ENCODE measurements around the gene EPC2.
"Not testable (repeated sequence)": the region's sequence is repeated elsewhere in the genome, so short reads cannot be mapped to it uniquely, and the experiment has no call there.

EPC2 gene

DNA sequence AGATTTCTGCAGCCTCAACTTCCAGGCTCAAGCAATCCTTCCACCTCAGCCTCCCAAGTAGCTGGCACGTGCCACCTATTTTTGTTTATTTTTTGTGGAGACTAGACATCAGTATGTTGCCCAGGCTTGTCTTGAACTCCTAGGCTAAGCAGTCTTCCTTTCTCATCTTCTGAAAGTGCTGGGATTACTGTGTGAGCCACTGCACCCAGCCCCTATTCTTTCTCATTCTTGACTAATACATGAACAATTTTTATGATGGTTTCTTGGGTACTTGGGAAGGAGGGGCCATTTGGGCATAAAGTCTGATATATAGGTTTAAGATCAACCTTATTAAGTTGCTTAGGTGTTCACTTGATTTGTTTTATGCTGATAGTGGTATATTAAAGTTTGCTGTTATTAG is 26.2 kb downstream of the EPC2 start:
- WGBS, 2 experiments, result 90 to 100% methylated on average over 1 of the region's 1 CpG
- Histone ChIP-seq H3K4me3 (ENCODE audit: insufficient read depth, low read depth, low read length) (no peak overlapping the region), H3K4me1 (ENCODE audit: control insufficient read depth, insufficient read depth, low read length) (no peaks in the 10 kb centered on the region), H3K36me3 (ENCODE audit: control insufficient read depth, insufficient read depth, low read length) (no peaks in the 10 kb centered on the region), H3K27me3 (ENCODE audit: control insufficient read depth, insufficient read depth, low read length, poor library complexity, severe bottlenecking) (no peaks in the 10 kb centered on the region), H3K27ac (ENCODE audit: insufficient read depth, low read depth, low read length, poor library complexity, severe bottlenecking) (no peak overlapping the region), H3K9me3 (ENCODE audit: control insufficient read depth, low read length) (no peaks in the 10 kb centered on the region)

DNA sequence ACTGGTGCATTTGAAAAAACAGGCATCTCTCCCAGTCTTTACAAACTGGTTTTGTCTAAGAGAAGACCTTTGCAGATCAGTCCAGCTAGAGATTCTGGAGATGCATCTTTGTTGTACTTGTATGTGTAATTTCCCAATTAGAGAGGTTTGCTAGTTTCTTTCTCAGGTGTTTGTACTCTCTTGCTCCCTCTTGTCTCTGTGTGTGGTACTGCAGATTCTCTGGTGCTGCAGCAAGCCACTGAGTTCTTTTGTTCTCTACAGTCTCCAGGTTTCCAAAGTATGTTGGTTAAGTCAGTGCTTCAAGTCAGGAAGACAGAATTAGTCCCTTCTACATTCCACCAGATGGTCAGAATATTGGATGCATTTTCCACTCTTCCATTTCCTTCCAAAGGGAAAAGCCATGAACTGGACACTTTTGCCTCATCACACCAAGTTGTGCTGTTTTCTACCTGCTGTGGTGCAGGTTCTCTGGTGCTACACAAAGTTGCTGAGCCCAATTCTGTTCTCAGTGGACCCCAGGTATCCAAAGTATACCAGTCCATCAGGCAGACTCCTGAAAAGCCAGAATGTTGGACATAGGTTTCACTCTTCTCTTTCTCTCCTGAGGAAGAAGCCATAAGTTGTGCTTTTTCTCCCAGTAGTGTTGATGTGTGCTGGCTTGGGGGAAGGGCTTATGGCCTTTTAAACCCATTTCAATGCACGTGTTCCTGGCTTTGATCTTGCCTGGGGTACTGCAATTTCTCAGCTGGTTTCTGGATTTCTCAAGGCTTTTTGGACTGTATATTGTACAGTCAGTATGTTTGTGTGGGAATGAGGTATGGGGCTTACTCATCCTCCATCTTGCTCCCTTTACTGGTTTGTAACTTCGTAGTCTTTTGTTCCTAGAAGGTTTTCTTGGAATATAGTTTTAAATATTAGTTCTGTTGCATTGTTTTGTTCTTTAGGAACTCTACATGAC is 29.8 kb downstream of the EPC2 start:
- H3K4me1 ChIP-seq (ENCODE audit: control insufficient read depth, insufficient read depth, low read length), result no peaks in the 10 kb centered on the region
- no peak overlapping the region for H3K27ac ChIP-seq (ENCODE audit: insufficient read depth, low read depth, low read length, poor library complexity, severe bottlenecking)
- H3K9me3 ChIP-seq (ENCODE audit: control insufficient read depth, low read length), result no peaks in the 10 kb centered on the region
- no peaks in the 10 kb centered on the region for H3K27me3 ChIP-seq (ENCODE audit: control insufficient read depth, insufficient read depth, low read length, poor library complexity, severe bottlenecking)
- H3K4me3 ChIP-seq (ENCODE audit: insufficient read depth, low read depth, low read length), result no peak overlapping the region
- H3K36me3 ChIP-seq (ENCODE audit: control insufficient read depth, insufficient read depth, low read length), result no peaks in the 10 kb centered on the region
- 33 to 64% methylated on average over 1 to 2 of the region's 2 CpGs for WGBS, 2 experiments

DNA sequence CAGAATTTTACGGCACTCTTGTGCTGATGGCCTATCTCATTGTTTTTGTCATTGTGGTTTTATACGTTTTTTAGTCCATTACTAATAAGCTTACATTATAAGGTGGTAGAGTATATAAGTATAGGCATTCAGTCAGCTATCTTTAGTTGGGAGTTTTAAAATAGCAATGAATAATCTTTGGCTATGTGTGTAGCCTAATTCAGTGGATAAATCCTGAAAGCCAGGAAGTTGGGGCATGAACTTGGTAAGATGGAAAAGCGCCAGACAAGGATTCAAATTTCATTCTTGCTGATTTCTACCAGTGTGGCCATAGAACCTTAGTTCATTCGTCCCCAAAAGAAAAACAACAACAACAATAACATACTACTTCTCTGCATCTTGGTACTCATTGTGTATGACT is 31.2 kb downstream of the EPC2 start:
- no peak overlapping the region for H3K4me3 ChIP-seq (ENCODE audit: insufficient read depth, low read depth, low read length)
- H3K27me3 ChIP-seq (ENCODE audit: control insufficient read depth, insufficient read depth, low read length, poor library complexity, severe bottlenecking), result no peaks in the 10 kb centered on the region
- no peaks in the 10 kb centered on the region for H3K36me3 ChIP-seq (ENCODE audit: control insufficient read depth, insufficient read depth, low read length)
- no peak overlapping the region for H3K27ac ChIP-seq (ENCODE audit: insufficient read depth, low read depth, low read length, poor library complexity, severe bottlenecking)
- 47 to 68% methylated on average over 1 to 2 of the region's 4 CpGs for WGBS, 2 experiments
- H3K4me1 ChIP-seq (ENCODE audit: control insufficient read depth, insufficient read depth, low read length), result no peaks in the 10 kb centered on the region
- no peaks in the 10 kb centered on the region for H3K9me3 ChIP-seq (ENCODE audit: control insufficient read depth, low read length)

DNA sequence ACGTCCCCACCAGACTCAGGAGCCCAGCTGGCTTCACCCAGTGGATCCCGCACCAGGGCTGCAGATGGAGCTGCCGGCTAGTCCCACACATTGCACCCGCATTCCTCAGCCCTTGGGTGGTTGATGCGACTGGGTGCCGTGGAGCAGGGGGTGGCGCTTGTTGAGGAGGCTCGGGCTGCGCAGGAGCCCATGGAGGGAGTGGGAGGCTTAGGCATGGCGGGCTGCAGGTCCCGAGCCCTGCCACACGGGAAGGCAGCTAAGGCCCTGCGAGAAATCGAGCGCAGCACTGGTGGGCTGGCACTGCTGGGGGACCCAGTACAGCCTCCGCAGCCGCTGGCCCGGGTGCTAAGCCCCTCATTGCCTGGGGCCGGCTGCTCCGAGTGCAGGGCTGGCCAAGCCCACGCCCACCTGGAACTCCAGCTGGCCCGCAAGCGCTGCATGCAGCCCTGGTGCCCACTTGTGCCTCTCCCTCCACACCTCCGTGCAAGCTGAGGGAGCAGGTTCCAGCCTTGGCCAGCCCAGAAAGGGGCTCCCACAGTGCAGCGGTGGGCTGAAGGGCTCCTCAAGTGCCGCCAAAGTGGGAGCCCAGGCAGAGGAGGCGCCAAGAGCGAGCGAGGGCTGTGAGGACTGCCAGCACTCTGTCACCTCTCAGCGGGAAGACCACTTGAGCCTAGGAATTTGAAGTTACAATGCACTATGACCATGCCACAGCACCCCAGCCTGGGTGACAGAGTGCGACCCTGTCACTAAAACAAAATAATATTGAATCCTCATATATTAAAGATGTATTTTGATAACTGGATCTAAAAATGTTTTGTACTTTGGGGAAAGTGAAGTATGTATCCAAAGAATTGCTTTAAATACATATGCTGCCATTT is 34.0 kb downstream of the EPC2 start:
- H3K27me3 ChIP-seq (ENCODE audit: control insufficient read depth, insufficient read depth, low read length, poor library complexity, severe bottlenecking); H3K9me3 ChIP-seq (ENCODE audit: control insufficient read depth, low read length); H3K4me1 ChIP-seq (ENCODE audit: control insufficient read depth, insufficient read depth, low read length); H3K27ac ChIP-seq (ENCODE audit: insufficient read depth, low read depth, low read length, poor library complexity, severe bottlenecking); H3K4me3 ChIP-seq (ENCODE audit: insufficient read depth, low read depth, low read length); H3K36me3 ChIP-seq (ENCODE audit: control insufficient read depth, insufficient read depth, low read length): not testable (repeated sequence)
- WGBS, 2 experiments, result 92 to 93% methylated on average over 30 of the region's 31 CpGs

- Histone ChIP-seq H3K27me3 (ENCODE audit: control insufficient read depth, insufficient read depth, low read length, poor library complexity, severe bottlenecking) (no peaks in the 10 kb centered on the region), H3K27ac (ENCODE audit: insufficient read depth, low read depth, low read length, poor library complexity, severe bottlenecking) (no peak overlapping the region), H3K4me3 (ENCODE audit: insufficient read depth, low read depth, low read length) (no peak overlapping the region), H3K36me3 (ENCODE audit: control insufficient read depth, insufficient read depth, low read length) (no peaks in the 10 kb centered on the region), H3K9me3 (ENCODE audit: control insufficient read depth, low read length) (no peaks in the 10 kb centered on the region), H3K4me1 (ENCODE audit: control insufficient read depth, insufficient read depth, low read length) (no peaks in the 10 kb centered on the region)
- 98% methylated on average over 3 of the region's 3 CpGs for WGBS, 2 experiments
These were observed 35.9 kb downstream of the EPC2 start for GRCh38 chr2:148680462-148680861.

DNA sequence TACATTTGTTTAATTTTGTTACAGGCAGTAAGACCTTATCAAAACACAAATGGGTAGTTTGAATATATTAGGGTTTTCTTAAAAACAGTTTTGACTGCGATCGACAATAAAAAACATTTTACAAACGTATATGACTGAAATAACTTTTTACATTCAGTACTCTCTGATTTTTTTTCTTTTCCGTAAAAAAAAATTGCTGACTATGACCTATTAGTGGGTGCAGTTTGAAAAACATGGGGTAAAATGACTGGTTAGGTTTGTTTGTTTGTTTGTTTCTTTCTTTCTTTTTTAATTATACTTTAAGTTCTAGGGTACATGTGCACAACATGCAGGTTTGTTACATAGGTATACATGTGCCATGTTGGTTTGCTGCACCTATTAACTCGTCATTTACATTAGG is 36.9 kb downstream of the EPC2 start:
- WGBS, 2 experiments, result 63 to 87% methylated on average over 2 to 5 of the region's 5 CpGs
- no peaks in the 10 kb centered on the region for H3K27me3 ChIP-seq (ENCODE audit: control insufficient read depth, insufficient read depth, low read length, poor library complexity, severe bottlenecking)
- H3K36me3 ChIP-seq (ENCODE audit: control insufficient read depth, insufficient read depth, low read length), result no peaks in the 10 kb centered on the region
- H3K9me3 ChIP-seq (ENCODE audit: control insufficient read depth, low read length), result no peaks in the 10 kb centered on the region
- H3K4me3 ChIP-seq (ENCODE audit: insufficient read depth, low read depth, low read length), result no peak overlapping the region
- H3K27ac ChIP-seq (ENCODE audit: insufficient read depth, low read depth, low read length, poor library complexity, severe bottlenecking), result no peak overlapping the region
- H3K4me1 ChIP-seq (ENCODE audit: control insufficient read depth, insufficient read depth, low read length), result no peaks in the 10 kb centered on the region

DNA sequence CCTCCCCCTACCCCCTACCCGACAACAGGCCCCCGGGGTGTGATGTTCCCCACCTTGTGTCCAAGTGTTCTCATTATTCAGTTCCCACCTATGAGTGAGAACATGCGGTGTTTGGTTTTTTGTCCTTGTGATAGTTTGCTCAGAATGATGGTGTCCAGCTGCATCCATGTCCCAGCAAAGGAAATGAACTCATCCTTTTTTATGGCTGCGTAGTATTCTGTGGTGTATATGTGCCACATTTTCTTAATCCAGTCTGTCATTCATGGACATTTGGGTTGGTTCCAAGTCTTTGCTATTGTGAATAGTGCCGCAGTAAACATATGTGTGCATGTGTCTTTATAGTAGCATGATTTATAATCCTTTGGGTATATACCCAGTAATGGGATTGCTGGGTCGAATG is 37.3 kb downstream of the EPC2 start:
- H3K27me3 ChIP-seq (ENCODE audit: control insufficient read depth, insufficient read depth, low read length, poor library complexity, severe bottlenecking); H3K4me1 ChIP-seq (ENCODE audit: control insufficient read depth, insufficient read depth, low read length); H3K4me3 ChIP-seq (ENCODE audit: insufficient read depth, low read depth, low read length); H3K27ac ChIP-seq (ENCODE audit: insufficient read depth, low read depth, low read length, poor library complexity, severe bottlenecking); H3K36me3 ChIP-seq (ENCODE audit: control insufficient read depth, insufficient read depth, low read length); H3K9me3 ChIP-seq (ENCODE audit: control insufficient read depth, low read length): not testable (repeated sequence)
- WGBS, 2 experiments, result 92 to 99% methylated on average over 4 to 5 of the region's 6 CpGs

DNA sequence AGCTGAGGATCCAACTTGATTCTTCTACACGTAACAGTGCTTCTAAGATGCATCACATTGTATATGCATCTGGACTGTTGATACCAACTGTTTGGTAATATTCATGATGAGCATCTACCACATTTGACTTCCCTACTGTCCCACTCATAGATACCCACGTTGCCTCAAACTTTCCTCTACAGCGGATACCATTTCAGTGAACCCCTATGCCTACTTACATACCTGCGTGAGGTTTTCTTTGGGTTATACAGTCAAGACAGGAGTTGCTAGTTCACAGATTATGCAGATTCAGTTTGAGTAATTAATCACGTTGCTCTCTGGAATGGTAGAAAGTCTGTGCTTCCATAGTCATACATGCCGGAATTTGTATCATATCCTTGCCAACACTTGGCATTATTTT is 40.0 kb downstream of the EPC2 start:
- no peaks in the 10 kb centered on the region for H3K4me1 ChIP-seq (ENCODE audit: control insufficient read depth, insufficient read depth, low read length)
- no peaks in the 10 kb centered on the region for H3K36me3 ChIP-seq (ENCODE audit: control insufficient read depth, insufficient read depth, low read length)
- no peaks in the 10 kb centered on the region for H3K9me3 ChIP-seq (ENCODE audit: control insufficient read depth, low read length)
- WGBS, 2 experiments, result 95% methylated on average over 6 of the region's 6 CpGs
- H3K27me3 ChIP-seq (ENCODE audit: control insufficient read depth, insufficient read depth, low read length, poor library complexity, severe bottlenecking), result no peaks in the 10 kb centered on the region
- H3K4me3 ChIP-seq (ENCODE audit: insufficient read depth, low read depth, low read length), result no peak overlapping the region
- H3K27ac ChIP-seq (ENCODE audit: insufficient read depth, low read depth, low read length, poor library complexity, severe bottlenecking), result no peak overlapping the region

DNA sequence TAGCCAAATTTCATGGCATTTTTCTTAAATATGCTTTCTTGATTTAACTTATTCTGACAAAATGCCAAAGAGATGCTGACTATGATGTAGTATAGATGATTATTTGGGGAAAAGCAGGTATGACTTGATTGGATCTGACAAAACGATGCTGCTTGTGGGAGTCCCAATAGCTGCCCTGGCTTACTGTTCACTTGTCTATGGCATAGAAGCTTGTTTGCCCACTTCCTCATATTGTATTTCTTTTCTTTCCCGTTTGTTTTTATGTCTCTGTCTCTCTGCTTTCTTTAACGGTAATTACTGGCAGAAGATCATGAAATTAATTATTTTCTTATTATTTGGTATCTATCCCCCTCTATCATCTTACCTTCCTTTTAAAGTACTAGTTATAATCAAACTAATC is 43.0 kb downstream of the EPC2 start:
- Histone ChIP-seq H3K36me3 (ENCODE audit: control insufficient read depth, insufficient read depth, low read length) (no peaks in the 10 kb centered on the region), H3K4me1 (ENCODE audit: control insufficient read depth, insufficient read depth, low read length) (no peaks in the 10 kb centered on the region), H3K9me3 (ENCODE audit: control insufficient read depth, low read length) (no peaks in the 10 kb centered on the region), H3K4me3 (ENCODE audit: insufficient read depth, low read depth, low read length) (no peak overlapping the region), H3K27me3 (ENCODE audit: control insufficient read depth, insufficient read depth, low read length, poor library complexity, severe bottlenecking) (no peaks in the 10 kb centered on the region), H3K27ac (ENCODE audit: insufficient read depth, low read depth, low read length, poor library complexity, severe bottlenecking) (no peak overlapping the region)
- WGBS, 2 experiments, result 89 to 98% methylated on average over 2 of the region's 3 CpGs

DNA sequence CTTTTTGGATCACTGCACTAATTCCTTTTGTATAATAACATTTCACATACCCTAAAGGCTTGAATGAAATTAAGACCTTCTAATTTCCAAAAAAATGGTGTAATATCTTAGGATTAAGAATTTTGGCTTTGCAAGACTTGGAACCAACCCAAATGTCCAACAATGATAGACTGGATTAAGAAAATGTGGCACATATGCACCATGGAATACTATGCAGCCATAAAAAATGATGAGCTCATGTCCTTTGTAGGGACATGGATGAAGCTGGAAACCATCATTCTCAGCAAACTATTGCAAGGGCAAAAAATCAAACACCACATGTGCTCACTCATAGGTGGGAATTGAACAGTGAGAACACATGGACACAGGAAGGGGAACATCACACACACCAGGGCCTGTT is 43.5 kb downstream of the EPC2 start:
- H3K4me3 ChIP-seq (ENCODE audit: insufficient read depth, low read depth, low read length); H3K9me3 ChIP-seq (ENCODE audit: control insufficient read depth, low read length); H3K27me3 ChIP-seq (ENCODE audit: control insufficient read depth, insufficient read depth, low read length, poor library complexity, severe bottlenecking); H3K36me3 ChIP-seq (ENCODE audit: control insufficient read depth, insufficient read depth, low read length); H3K27ac ChIP-seq (ENCODE audit: insufficient read depth, low read depth, low read length, poor library complexity, severe bottlenecking); H3K4me1 ChIP-seq (ENCODE audit: control insufficient read depth, insufficient read depth, low read length): not testable (repeated sequence)

All from ectodermal cell (in vitro differentiated cells).